NCI-H748 treated with DMSO at 0.1 percent for 48 hours (cell line): Measurements from ENCODE around the gene TBK1.
"Not testable (repeated sequence)": the region's sequence is repeated elsewhere in the genome, so short reads cannot be mapped to it uniquely, and the experiment has no call there.

ENCODE experiments used
- DNase-seq: peaks from one replicate; lab custom pipeline; 2025; lab: John Stamatoyannopoulos, UW

The TBK1 gene

DNA sequence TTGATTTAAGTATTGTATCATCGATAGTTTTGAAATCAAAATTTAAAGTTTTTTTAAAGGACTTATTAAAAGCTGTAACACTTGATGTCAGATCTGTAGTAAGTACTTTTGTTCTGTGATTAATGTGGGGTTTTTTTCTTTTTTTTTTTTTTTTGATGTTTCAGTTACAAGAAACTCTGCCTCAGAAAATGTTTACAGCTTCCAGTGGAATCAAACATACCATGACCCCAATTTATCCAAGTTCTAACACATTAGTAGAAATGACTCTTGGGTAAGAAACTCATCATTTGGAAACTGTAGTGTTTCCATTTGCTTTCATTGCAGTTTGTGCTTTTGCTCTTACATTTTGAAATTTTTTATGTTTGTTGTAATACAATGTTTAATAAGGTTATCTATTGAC lies 45.6 kb downstream of the TBK1 start:
- DNase-seq, result no peak

DNA sequence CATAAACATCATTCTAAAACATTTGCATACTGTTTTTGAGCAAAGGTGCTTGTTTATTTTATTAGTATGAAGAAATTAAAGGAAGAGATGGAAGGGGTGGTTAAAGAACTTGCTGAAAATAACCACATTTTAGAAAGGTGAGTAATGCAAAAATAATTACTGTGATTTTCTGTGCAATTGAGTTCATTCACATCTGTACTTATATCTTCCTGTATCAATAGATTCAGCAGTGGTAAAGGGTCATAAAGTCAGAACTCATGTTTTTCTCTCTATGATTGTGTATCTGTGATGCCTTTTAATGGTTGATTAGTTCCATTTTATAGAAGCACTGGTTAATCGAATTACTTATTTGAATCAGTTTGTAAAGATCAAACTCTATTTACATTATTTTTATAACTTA lies 46.0 kb downstream of the TBK1 start:
- no peak for DNase-seq

DNA sequence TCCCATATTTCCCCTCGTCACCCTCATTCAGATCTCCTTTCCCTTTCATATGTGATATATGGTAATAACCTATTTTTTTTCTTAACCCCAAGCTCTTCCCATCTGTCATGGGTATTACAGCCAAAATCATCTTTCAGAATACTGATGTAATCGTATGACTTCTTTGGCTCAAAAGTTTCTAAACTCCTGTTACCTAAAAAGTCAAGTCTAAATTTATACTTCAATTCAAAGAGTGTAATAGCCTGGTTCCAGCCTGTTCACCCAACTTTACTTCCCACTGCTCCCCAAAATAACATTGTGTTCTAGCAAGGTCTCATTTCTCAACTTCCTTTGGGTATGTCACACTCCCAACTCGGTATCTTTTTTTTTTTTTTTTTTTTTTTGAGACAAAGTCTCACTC lies 48.5 kb downstream of the TBK1 start:
- no peak for DNase-seq

DNA sequence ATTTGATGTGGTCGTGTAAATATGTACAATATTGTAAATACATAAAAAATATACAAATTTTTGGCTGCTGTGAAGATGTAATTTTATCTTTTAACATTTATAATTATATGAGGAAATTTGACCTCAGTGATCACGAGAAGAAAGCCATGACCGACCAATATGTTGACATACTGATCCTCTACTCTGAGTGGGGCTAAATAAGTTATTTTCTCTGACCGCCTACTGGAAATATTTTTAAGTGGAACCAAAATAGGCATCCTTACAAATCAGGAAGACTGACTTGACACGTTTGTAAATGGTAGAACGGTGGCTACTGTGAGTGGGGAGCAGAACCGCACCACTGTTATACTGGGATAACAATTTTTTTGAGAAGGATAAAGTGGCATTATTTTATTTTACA lies 49.6 kb downstream of the TBK1 start:
- no peak for DNase-seq

DNA sequence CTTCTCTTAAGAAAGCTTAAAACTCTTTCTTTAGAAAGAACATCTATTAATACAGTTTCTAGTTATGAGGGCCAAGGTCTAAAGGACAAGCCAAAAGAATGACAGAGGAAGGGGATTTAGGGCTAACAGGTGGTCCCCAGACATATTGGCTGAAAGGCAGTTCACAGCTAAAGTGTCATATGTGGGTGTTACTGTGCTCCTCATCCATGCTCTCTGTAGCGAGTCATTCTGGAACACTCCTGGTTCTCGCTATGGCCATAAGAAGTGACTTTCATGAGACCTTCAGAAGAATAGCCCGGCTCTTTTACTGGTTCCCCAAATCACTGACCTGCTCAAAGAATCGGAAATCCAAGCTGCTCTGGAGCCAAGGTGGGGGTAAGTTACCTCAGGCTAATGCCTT lies 55.0 kb downstream of the TBK1 start:
- DNase-seq, result no peak

DNA sequence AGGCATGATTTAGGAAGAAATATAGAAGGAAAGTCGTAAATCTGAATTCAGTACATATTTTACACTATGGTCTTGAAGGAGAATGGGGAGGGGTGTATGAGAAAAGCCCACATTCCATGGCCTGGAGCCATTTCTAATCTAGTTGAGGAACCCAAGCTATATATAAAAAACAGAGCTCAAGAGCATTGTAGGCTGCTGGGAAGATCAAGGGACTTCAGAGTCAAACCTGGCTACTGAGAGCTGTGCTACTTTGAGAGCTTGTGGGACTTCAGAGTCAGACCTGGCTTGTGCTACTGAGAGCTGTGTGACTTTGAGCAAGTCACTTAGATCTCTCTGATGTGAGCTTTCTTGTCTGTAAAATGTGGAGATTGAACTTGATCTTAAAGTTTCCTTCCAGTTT lies 58.7 kb downstream of the TBK1 start:
- DNase-seq, result no peak

DNA sequence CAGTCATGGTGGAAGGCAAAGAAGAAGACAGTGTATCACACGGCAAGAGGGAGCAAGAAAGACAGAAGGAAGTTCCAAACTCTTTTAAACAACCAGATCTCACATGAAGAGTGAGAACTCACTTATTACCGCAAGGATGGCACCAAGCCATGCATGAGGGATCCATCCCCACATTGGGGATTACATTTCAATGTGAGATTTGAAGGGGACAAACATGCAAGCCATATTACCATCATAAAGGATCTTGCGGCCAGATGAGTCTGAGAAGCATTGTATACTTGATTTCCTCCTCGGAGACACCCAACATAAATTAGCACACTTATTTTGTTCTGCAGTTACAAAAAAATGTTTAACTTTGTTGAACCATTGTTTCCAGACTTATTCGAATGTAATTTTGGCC lies 66.5 kb downstream of the TBK1 start:
- DNase-seq, result no peak

DNA sequence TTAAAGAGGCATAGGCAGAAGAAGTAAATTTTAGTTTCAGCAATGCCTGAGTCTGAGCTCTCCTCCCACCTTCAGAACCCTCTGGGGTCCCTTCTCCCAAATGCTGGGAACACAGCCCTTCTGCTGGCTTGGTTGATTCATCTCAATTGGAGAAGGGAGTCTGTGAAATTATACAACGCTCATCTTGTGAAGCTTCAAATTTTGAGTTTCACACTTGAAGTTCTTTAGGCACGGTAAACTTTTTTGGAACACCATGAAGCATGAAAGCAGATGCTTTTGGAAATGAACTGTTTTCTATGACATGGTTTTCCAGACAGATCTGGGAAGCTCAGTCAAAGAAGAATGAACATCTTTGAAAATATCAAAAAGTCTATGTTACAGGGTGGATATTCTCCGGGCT lies 69.9 kb downstream of the TBK1 start:
- no peak for DNase-seq

DNA sequence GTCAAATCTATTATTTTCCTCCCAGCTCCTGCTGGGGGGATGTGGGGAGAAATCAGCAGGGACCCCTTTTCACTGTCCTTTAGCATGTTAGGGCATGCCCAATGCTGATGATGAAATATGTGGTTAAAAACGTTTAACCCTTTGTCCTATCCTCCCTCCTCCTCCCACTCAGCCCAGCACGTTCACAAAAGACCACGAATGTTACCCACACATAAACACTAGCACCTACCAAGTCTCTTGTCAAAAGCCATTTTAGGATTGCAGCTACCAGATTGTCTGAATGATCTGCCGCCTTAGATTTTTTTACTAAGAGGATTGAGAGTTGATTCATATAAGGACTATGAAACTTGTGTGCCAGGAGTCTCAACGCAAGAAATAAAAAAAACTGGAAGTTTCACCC lies 70.4 kb downstream of the TBK1 start:
- peak; percentile 53 for DNase-seq

DNA sequence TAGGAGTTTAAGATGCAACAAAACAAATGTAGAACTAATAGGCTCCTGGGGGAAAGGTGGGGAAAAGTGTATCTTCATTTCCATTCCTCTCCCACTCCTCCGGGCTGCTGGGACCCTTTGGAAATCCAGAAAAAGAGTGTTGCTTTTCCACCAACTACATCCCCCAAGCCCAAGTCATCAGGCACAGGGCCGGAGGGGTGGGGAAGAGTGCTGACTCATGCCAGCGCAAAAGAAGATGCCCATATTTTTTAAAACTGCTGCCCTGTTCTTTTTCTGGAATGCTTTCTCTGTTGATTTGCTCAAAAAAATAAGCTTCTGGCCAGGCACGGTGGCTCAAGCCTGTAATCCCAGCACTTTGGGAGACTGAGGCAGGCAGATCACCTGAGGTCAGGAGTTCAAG lies 70.9 kb downstream of the TBK1 start:
- DNase-seq, result no peak

DNA sequence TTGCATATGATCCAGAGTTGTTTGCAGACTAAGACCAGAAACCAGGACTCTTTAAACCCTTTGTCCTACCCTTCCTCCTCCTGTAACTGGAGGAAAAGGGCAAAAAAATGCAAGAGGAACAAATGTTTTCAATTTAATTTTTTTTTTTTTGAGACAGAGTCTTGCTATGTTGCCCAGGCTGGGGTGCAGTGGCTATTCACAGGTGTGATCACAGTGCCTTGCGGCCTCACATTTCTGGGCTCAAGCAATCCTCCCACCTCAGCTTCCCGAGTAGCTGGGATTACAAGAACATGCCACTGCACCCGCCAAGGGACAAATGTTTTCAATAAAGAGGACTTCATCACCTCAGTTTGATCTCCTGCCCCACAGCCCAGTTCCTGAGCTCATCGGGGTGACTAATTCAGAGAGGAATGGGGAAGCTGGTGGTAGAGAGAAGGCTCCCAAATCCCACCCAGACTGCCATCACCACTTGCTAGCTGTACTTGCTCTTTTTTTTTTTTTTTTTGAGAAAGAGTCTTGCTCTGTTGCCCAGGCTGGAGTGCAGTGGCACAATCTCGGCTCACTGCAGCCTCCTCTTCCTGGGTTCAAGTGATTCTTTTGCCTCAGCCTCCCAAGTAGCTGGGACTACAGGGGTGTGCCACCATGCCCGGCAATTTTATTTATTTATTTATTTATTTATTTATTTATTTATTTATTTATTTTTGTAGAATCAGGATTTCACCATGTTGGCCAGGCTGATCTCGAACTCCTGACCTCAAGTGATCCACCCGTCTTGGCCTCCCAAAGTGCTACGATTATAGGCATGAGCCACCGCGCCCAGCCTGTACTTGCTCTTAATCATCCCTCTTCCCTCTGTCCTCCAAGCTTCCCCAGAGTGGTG lies 71.9 kb downstream of the TBK1 start:
- not testable (repeated sequence) for DNase-seq

DNA sequence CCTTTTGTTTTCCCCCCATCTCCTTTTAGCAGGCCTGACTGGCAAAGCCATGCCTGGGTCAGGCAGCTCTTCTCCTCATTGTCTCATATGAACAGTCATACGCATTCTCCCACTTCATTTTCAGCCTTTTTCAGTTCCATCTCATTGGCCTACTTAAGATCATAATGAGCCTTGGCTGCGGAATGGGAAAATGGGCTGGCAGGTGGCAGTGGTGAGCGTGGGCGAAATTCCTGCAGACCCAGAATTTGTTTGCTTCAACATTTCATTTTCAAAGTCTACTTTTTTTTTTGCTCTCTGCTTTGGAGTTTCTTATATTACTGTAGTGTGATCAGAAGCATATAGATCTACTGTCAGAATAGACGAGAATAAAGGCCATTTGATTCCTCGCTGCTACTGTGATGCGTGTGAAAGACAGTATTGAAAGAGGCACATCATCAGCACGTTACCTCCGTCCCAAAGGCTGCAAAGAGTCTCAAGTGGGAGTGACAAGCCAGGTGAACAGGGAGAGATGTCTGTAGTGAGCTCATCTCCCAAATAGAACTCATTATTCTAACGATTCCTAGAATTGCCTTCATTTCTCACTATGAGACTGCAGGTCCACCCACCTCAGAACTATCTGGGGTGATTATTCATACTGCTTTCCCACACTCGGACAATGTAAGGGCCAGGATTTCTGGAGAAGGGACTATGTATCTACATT lies 73.7 kb downstream of the TBK1 start:
- DNase-seq, result no peak

DNA sequence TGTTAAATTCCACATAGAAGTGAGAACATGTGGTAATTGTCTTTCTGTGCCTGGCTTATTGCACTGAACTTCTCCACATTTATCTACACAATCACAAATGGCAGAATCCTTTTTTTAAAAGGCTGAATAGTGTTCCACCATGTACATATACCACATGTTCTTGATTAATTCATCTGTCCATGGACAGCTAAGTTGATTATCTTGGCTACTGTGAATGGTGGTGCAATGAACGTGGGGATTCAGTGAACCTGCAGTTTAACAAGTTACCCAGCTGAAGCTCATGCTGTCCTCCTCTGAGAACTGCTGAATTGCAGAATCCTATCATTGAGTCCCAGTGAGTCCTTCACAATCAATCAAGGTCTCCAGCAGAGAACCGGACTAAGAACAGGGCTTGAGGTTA lies 74.9 kb downstream of the TBK1 start:
- no peak for DNase-seq

DNA sequence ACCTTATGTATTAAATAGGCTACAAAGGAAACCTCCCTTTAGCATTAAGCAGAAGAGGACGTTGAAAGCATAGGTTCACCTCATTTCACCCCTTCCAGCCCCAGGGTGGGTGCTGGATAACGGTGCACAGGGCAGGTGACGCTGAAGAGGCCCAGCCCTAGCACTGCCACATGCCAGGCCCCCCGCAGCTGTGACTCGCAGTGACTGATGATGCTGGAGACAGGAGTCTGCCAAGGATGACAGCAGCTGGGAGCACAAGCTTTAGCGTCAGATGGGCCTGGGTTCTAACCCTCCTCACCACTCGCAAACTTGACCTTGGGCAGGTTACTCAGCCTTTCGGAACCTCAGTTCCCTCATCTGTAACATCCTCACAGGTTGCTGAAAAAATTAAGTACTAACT lies 76.7 kb downstream of the TBK1 start:
- DNase-seq, result no peak

DNA sequence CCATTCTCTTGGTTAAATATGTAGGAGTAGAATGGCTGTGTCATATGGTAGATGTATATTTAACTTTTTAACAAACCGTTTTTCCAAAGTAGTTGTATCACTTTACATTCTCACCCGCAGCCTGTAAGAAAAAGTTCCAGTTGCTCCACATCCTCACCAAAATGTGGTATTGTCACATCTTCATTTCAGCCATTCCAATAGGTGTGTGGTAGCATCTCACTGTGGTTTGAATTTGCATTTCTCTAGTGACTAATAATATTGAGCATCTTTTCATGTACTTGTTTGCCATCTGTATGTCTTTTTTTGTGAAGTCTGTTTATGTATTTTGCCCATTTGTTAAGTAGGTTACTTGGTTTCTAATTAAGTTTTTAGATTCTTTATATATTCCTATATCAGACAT lies 78.6 kb downstream of the TBK1 start:
- no peak for DNase-seq

DNA sequence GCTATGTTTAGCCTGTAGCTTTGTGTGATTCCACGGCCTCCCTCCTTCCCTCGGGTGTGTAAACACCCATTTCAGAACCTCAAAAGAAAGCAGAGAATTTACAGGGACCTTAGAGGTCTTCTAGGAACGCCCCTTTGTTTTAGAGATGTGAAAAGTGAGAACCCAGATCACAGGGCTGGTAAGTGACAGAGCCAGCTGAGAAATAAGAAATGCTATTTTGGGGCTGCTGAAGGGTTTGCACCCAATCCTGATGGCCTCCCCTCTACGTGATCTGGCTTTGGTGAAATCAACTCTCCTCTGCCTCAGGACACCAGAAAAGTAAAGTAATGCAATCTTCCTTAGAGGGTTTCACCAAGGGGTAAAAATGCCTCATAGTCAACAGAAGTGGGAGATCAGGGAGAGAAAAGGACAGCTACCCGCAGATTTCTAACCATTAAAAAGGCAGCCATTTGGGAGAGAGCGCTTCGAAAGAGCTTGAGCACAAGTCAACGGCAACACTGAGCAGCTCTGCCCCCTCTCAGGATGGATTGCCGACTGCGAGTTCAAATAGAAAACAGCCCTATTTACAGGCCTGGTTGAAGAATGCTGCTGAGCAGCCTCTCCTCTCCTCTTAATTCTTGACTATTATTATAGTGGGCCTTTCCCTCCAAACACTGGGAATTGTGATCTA lies 79.9 kb downstream of the TBK1 start:
- no peak for DNase-seq

DNA sequence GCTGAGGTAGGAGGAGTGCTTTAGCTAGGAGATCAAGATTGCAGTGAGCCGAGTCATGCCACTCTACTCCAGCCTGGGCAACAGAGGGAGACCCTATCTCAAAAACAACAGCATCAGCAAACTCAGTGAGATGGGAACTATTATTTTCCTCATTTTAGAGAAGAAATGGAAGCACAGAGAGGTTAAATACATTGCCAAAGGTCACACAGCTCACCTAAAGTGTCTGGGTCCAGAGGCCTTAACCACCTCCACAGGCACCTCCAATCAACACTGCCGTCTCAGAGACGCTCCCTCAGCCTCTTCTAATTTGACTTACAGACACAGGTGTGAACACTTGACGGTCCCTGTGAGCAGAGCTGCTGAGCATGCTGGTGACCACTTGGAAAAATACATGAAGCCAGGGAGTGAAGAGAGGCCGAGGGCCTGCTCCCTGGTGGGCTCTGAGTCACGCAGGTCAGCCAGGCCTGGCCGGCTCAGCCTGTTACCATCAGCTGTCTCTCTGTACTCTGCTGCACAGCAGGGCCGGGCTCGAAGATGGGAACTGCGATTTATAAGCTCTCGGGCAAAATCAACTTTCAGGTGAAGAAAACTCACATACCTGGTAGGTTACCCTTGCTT lies 80.9 kb downstream of the TBK1 start:
- no peak for DNase-seq

DNA sequence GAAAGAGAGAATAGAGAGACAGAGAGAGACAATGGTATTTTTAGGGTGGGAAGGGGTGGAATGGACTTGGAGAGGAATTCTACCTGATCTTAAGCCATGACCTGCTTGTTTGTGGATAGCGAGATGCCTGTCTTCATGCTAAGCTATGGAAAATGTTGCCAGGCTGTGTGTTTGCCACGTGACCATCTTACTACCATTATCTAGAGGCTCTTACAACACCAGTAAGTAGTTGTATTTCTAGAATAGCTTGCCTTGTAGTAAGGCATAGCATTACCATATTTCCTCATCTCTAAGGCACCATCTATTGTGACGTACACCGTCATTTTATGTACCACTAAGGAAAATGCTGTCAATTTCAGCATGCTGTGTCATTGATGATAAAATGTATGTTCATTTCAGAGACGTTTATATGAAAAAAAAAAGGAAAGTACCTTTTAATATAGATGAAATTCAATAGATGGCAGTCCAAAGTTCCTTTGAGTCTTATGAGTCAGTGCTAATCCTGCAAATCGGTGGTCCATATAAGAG lies 82.8 kb downstream of the TBK1 start:
- no peak for DNase-seq

DNA sequence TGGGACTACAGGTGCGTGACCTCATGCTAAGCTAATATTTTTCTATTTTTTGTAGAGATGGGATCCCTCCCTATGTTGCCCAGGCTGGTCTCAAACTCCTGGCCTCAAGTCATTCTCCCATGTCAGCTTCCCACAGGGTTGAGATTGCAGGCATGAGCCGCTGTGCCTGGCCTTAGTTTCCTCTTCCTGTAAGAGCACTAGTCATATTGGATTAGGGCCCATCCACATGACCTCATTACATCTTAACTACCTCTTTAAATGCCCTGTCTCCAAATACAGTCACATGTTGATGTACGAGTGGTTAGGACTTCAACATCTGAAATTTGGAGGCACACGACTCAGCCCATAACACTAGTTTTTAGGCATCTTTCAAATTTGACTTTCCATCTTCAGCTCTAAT lies 86.2 kb downstream of the TBK1 start:
- DNase-seq, result no peak

DNA sequence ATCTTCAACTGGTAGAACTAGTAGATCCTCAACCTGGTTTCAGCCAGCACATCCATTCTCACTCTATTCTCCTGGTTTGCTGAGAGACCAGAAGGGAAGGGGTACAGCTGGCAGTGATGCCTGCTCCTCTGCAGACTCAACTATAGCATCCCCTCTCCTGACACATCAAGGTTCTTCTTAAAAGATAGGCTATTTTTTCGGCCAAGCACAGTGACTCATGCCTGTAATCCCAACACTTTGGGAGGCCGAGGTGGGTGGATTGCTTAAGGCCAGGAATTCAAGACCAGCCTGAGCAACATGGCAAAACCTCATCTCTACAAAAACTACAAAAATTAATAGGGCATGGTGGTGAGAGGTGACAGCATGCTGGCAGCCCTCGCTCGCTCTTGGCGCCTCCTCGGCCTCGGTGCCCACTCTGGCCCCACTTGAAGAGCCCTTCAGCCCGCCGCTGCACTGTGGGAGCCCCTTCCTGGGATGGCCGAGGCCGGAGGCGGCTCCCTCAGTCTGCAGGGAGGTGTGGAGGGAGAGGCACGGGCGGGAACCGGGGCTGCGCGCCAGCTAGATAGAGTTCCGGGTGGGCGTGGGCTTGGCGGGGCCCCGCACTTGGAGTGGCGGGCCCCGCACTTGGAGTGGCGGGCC lies 90.6 kb downstream of the TBK1 start:
- not testable (repeated sequence) for DNase-seq

DNA sequence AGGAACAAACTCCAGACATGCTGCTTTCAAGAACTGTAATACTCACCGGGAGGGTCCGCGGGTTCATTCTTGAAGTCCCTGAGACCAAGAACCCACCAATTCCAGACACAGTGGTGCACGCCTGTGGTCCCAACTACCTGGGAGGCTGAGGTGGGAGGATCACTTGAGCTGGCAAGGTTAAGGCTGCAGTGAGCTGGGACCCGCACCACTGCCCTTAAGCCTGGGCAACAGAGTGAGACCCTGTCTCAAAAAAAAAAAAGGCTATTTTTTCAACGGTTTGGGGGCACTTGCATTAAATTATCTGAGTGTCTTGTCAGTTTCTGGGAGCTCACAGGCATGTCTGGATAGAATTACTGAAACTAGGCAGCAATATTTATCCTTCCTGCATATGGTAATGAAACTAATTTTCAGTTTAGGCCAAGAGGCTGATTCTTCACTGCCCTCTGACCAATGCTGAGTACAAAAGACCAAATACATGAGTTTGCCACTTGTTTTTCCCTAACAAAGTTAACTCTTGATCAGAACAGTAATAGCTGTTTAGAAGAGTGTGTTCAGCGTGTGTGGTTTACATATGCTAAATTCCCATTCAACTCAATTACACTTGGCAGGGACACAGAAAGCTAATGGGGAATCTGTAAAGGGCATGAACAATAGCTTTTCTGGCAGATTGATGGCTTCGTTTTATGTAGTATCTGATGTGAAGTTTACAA lies 92.6 kb downstream of the TBK1 start:
- peak; percentile 78 for DNase-seq
